Suprapubic skin (tissue), 4 donors: ENCODE data around the gene MCTP1.

Experiments
- CTCF ChIP-seq, 2 donors: fragments of 200-600 bp in 1 of 2; fragments of 450-650 bp in 1 of 2; sonication (generic) in 1 of 2; IDR thresholded peaks; one replicate each; pipeline ENCODE4 v1.5.1; 2016 to 2019; ENCODE audit warnings: antibody characterized with exemption in 2 of 2, mild to moderate bottlenecking in 1 of 2, moderate library complexity in 1 of 2
- EP300 ChIP-seq: sonication (generic); formaldehyde crosslinking; IDR thresholded peaks from one replicate; pipeline ENCODE4 v1.6.1; 2017; ENCODE audit warnings: antibody characterized with exemption
- POLR2A ChIP-seq, 2 donors: fragments of 450-650 bp; IDR thresholded peaks; one replicate each; pipeline ENCODE4 v1.6.1; 2017; ENCODE audit warnings: antibody characterized with exemption in 2 of 2, mild to moderate bottlenecking in 2 of 2, moderate library complexity in 2 of 2
- POLR2AphosphoS5 ChIP-seq, 3 donors: sonication (generic); formaldehyde crosslinking; IDR thresholded peaks; one replicate each; pipeline ENCODE4 v1.6.1; 2017; ENCODE audit warnings: antibody characterized with exemption in 3 of 3

- TF ChIP-seq CTCF (IDR thresholded peaks at IDR 0.05) (no peak), EP300 (no peak), POLR2AphosphoS5 (IDR thresholded peaks at IDR 0.05) (no peak), POLR2A (IDR thresholded peaks at IDR 0.05) (no peak)
Measured at GRCh38 chr5:95241161-95241560, 43.7 kb downstream of the MCTP1 start.
